Right lung (tissue), 5 donors: Measurements from ENCODE around the gene RIBC2. TPM values are rescaled to one million over a fixed set of nuclear protein-coding genes. Genes with fewer than 3 reads are reported as not detected.
"Not testable (repeated sequence)": the region's sequence is repeated elsewhere in the genome, so short reads cannot be mapped to it uniquely, and the experiment has no call there.

Experiments
- DNase-seq, 2 donors: peaks; one replicate each; pipeline ENCODE4 v3.0.0-alpha.2; 2013
- polyA plus RNA-seq, 5 donors: library from polyadenylated mRNA; unstranded; fragments of 120-200 nt; gene quantifications; one replicate each; pipeline versions ENCODE4 v1.2.1 to v1.2.3, GENCODE V29; 2013; ENCODE audit warnings: inconsistent platforms in 1 of 5, low replicate concordance in 1 of 5; ENCODE audit not compliant: insufficient read length in 5 of 5, insufficient read depth in 1 of 5

RIBC2 gene
- polyA plus RNA-seq, 5 donors = 8.7 to 11.9 (median 10.5) TPM

DNA sequence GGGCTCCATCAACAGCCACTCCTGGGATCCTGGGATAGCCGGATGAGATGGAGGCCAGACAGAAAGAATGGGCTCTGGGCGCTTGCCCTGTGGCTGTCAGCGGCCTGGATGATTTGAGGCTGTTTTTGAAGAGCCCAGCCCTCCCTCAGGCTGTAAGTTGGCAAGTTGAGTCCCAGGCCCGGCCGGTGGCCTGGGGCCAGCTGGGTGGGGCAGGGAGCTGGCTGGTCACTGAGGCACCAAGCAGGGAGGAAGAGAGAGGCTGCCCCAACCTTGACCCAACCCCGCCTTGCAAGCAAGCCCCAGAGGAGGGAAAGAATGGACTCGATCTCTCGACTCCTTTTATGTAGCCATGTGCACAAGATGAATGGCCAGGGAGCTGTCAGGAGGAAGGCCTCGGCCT is 34.9 kb downstream of the RIBC2 start:
- peak; percentile 47 to 56 for DNase-seq

DNA sequence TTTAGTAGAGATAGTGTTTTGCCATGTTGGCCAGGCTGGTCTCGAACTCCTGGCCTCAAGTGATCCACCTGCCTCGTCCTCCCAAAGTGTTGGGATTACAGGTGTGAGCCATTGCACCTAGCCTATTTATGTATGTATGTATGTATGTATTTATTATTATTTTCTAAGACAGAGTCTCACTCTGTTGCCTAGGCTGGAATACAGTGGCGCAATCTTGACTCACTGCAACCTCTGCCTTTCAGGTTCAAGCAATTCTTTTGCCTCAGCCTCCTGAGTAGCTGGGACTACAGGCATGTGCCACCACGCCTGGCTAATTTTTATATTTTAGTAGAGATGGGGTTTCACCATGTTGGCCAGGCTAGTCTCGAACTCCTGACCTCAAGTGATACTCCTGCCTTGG is 35.9 kb downstream of the RIBC2 start:
- DNase-seq = not testable (repeated sequence)

DNA sequence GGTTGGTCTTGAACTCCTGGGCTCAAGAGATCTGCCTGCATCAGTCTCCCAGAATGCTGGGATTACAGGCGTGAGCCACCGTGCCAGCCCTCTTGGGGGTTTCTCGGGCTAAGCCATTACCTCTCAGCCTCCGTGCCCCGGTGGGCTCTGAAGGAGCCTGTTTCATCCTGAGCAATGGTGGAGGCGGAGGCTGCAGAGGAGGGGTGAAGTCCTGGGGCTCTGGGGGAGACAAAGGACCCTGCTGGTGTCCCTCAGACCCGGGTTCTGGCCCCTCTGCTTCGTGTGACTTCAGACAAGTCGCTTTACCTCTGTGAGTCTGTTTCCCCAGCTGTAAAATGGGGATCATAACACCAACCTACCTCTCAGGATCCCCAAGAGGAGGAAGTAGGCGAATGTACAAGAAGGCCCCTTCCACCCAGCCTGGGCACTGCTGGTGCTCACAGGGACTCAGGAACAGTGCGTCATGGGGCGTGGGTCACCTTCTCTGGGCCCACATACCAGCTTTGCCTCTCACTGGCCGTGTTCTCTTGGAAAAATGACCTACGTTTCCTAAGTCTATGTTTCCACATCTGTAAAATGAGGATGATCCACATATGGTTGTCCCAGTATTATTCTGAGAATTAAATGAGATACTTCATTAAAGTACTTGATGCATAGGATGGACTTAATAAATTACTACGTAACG is 36.8 kb downstream of the RIBC2 start:
- DNase-seq = no peak

DNA sequence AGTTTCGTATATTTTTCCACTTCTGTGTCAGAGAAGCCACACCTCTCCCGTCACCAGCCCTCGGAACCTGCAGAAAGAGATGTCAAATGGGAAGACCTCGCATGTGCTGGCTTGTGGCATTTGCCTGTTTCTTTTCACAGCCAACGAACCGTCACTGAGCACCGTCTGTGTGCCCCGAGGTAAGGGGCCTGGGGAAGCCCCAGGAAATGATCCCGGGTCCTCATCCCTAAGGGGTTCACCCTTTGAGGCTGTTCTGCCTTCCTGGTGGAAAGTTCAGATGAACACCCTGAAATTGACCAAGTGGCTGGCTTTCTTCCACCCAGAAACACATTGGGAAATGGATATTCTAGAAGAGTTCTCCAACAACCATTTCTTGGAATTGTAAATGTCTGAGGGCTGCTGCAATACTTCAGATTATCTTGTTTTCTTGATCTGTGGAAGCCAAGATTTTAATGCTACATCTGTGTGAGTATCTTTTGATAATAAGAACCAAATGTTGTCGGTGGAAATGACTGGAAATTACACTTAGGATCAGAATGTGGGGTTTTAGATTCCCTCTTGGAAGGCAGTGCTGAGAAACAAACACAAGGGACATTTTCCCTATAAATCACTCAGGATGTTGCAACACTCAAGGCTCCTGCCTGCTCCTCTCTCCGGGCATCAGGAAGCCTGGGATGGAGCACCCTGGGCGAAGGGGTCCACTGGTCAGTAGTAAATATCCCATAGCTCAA is 37.6 kb downstream of the RIBC2 start:
- peak; percentile 80 to 84 for DNase-seq

DNA sequence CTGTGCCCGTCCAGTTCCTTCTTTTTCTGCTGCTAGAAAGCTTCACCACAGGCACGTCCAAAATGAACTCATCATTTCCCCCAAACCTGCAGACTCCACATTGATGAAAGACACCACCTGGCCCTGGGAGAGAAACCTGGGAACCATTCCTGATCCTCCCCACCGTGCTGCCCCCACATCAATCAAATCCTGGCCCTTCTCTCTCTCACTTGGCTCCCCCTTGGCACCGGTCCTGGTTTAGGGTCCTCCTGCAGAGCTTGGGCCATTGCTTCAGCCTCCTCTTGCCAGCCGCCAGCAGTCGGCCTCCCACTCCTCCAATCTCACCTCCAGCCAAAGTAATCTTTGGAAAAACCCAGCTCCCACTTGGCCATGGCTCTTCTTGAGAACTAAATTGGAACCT is 38.5 kb downstream of the RIBC2 start:
- no peak for DNase-seq

DNA sequence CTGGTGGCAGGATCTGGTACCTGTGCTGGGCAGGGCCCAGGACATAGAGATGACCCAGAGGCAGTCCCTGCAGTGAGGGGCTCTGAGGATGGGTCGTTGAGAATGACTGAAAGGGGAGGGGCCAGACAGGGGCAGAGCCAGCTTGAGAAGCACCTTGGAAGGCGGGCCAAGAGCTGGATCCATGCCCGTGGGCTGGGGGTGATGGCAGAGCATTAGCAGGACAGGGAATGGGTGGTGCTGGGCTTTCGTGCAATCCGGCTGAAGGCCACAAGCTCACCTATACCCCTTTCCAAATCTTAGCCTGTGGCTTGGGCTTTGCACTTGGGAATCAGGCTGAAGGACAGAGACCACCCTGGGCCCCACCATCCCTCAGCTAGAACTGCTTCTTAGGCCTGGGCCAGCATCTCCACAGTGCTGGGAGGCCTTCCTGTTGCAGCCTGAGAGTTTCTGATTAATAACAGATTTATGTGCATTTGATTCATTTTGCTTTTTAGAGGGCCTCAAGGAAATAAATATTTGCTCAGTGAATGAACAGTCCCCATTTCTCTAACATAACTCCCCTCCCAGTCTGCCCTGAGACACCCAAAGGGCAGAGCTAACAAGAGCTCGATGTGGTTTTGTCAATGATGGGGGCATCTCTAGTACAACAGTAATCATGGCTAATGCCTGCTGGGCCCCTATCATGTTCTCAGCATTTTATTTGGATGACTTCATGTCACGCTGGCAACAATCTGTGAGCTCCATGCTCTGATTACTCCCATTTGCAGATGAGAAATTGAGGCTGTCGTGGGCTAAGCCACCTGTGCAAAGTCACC is 39.3 kb downstream of the RIBC2 start:
- DNase-seq = no peak

DNA sequence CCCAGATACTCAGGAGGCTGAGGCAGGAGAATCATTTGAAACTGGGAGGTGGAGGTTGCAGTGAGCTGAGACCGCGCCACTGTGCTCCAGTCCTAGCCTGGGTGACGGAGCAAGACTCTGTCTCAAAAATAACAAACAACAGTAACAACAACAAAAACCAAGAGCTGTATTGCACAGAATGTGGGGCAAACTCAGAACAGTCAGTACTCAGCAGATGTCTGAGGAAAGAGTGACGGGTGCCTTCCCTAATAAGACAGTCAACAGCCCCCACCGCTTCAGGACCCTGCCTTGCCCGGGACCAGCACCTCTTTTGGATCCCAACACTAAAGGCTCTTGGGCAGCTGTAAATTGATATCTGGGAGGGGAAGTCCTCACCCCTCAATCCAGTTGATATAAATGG is 40.3 kb downstream of the RIBC2 start:
- DNase-seq = no peak

DNA sequence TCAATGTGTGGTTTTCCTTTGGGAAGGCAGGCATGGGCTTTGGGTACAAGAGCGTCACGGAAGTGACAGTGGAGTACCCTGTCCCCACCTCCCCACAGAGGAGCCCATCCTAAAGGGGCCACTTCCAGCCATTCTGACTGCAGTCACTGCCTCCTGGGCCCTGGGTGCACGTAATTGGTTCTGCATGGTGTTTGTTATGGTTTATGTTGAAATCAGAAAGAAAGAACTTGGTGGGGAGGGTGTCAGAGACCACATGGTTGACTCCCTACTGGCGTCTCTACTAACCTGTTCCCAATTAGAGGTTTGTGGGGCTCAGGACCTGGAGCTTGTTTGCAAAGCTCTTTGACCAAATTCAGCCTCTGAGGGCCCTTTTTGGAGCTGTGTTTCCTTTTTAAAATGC is 40.8 kb downstream of the RIBC2 start:
- DNase-seq = no peak

DNA sequence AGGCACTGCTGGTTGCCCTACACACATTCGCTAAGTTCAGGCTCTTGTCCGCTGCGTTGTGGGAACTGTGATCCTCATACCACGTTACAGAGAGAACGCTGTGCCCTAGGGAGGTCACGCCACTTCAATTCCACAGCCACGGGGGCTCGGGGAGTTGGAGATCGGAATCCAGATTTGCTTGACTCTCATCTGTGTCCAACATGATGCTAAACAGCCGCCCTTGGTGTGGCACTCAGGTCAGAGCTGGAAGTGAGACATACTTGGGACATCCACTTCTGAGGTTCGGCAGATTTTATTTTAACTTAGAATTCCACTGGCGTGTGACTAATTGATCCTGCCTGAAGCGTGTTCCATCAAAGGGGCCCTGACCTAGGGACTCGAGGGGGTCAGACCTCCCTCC is 41.7 kb downstream of the RIBC2 start:
- no peak for DNase-seq

DNA sequence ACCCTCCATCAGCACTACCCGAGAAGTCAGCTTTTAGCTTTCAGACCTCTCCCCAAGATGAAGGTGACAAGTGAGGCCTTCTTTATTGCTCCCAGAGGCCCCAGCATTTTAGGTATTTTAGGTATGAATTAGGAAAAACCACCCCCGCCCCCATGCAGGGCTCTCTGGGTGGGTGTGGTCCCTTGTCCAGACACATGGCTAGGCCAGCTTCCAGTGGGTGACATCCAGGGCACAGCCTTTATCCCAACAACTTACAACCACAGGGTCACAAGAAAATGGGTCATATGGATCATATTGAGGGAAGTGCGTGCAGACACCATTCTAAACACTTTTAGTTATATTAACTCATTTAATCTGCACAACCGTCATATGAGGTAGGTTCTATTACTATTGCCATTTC is 42.1 kb downstream of the RIBC2 start:
- DNase-seq = no peak

DNA sequence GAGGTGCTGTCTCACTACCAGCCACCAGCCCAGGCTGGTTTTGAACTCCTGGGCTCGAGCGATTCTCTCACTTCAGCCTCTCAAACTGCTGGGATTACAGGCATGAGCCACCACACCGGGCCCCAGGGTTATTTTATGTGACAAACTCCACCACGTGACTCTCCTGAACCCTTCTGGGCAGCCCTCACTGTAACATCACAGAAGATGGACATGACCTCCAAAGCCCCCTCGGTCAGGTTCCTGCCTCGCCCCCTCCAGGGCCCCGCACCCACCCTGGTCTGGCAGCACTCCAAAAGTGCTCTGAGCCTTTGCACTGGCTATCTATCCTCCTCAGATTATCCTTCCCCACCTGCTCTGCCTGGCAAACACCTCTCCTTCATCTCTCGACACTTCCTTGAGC is 43.3 kb downstream of the RIBC2 start:
- DNase-seq = no peak

DNA sequence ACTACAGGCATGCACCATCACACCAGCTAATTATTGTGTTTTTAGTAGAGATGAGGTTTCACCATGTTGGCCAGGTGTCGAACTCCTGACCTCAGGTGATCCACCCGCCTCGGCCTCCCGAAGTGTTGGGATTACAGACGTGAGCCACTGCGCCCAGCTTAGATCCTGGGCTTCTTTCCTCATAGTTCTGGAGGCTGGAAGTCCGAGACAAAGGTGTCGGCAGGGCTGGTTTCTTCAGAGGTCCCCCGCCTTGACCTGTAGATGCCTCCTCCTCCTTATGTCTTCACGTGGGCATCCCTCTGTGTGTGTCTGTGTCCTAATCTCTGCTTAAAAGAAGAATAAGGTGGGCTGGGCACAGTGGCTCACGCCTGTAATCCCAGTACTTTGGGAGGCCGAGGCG is 45.0 kb downstream of the RIBC2 start:
- no peak for DNase-seq

DNA sequence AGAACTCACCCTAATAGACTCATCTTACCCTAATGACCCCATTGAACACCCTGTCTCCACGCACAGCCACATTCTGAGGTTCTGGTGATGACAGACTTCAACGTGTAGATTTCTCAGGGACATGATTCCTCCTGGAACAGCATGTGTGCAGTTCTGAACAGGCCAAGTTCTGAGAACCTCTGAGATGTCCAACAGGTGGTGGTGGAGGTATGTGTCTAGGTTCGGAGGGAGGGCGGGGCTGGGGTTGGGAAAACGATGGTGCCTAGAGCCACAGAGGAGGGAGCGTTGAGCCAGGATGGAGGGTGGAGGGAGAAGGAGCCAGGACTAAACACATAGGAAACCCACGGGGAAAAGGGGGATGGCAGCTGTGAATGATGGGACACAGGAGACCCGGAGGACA is 45.7 kb downstream of the RIBC2 start:
- DNase-seq = no peak

DNA sequence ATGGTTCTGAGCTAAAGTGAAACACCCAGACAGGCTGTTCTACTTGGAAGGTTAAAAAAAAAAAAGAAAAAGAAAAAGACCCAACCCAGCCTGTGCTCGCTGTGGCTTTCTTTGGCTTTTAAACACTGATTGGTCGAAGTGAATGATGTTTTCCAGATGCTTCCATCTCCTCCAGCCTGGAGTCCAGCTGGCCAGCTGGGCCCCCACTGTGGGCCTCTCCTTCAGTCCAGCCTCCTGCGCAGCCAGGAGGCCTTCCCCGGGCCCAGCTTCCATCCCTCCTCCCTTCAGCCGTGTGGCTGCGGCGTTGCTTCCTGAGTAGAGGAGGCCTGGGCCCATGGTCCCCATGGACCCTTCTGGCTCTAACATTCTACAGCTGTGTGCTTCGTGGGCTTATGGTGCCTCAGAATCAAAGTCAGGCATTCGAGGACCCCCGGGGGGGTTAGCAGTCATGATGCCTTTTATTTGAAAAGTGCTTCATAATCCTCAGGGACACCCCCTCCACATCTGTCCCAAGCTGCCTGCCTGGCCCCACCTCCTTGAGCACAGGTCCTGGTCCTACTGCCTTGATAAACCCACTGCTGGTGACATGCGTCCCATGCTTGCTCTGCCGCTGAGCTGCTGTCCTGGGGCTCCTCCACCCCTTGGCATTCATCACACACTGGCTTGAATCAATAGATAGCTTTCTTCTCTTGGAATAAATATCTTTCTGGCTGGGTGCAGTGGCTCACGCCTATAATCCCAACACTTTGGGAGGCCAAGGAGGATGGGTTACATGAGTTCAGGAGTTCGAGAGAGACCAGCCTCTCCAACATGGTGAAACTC is 47.0 kb downstream of the RIBC2 start:
- DNase-seq = peak; percentile 89 to 90

DNA sequence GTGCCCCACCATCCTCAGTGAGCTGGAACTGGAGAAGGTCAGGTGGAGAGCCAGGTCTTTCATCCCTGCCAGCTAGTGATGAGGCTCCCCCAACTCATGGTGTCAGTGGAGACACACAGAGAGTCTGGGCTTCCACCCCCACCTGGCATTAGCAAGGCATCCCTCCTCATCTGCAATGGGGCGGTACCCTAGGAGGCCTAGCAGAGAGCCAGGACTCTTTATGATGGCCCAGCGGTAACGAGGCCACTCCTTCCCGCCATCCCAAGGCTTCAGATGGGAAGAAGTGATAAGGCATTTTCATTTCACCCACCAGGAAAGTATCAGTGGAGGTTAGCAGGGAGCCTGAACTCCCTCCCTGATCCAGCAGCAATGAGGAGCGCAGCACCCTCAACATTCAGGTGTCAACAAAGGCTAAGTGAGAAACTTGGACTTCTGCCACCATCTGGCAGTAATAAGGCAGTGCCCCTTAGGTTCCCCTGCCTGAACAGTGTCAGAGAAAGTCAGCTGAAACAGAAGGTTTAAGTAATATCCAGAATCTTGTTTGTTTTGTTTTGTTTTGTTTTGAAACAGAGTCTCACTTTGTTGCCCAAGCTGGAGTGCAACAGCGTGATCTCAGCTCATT is 48.7 kb downstream of the RIBC2 start:
- no peak for DNase-seq

DNA sequence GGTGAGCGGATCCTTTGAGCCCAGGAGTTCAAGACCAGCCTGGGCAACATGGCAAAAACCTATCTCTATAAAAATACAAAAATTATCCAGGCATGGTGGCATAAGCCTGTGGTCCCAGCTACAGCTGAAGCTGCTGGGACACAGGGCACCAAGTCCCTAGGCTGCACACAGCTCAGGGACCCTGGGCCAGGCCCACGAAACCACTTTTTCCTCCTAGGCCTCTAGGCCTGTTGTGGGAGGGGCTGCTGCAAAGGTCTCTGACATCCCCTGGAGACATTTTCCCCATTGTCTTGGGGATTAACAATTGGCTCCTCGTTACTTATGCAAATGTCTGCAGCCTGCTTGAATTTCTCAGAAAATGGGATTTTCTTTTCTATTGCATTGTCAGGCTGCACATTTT is 50.2 kb downstream of the RIBC2 start:
- DNase-seq = not testable (repeated sequence)

DNA sequence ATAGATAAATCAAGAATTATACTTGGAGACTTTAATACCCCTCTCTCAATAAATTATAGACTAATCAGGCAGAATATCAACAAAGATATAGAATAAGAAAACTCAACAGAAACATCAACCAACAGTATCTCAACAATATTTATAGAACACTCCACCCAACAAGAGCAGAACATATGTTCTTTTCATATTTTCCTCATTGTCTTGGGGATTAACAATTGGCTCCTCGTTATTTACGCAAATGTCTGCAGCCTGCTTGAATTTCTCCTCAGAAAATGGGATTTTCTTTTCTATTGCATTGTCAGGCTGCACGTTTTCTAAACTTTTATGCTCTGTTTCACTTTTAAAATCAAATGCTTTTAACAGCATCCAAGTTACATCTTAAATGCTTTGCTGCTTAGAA is 52.1 kb downstream of the RIBC2 start:
- DNase-seq = no peak

DNA sequence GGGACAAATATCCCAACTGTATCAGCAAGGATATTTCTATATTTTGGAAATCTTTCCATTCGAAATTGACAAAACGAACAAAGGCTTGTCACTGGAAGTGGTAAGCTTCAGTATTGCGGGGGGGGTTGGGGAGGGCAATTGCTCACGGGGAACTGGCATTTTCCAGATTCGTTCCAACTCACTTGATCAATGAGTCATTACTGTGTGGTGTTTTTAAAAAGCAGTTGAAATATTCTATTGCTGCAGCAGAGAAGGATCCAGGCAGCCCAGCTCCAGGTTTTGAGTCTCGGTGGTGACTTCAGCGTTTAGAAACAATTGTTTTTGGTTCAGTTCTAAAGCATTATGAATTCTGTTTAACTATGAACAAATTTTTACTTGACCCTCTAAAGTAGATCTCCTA is 55.4 kb downstream of the RIBC2 start:
- no peak for DNase-seq

DNA sequence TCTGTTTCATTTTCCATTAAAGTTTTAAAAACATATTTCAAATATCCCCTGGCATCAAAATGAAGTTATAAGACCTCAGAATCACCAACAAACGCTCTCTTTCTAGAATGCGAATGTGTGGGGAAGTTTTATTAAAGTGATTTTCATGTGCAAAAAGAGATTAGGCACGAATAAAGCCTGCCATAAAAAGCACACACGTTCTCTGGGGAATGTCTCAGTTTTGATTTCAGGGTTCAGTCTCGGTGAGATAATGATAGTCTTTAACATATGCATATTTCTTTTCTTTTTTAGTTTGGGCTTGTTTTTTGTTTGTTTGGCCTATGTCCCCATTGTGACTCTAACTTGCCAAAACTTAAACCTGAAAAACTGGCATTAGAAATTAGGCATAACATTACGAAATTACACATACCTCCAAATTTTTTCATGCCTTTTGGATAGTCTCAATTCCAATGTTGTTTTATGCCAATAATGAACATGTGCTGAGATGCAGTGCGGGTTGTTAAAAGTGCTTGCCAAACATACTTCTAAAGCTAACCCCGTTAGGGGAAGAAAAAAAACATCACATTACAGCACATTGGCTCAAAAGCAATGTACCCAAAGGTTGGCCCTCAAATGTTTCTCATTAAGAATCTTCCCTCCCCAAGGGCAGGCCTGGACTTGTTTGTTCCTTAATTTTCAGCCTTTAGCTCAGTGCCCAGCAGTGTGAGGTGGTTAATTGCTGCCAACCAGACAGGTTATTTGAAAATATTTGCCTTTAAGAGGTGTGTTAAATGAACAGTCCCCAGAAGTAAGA is 56.0 kb downstream of the RIBC2 start:
- no peak for DNase-seq

DNA sequence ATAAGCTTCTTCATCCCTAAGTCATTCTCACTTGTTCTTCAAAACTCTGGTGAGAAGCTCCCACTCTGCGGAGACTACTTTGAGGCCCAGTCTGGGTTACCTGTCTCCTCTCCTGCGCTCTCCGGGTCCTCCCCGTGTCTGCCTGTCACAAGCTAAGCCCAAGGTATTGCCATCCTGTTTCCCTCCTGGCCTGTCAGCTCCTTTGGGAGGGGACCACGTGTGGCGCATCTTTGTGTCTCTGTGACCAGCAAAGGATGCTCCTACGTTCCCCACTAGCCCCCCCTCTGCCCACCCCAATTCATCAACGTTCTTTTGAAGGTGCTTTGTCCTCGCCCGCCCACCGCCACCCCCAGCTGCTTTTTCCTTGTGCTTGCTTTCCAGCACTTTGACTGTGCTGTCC is 57.4 kb downstream of the RIBC2 start:
- DNase-seq = no peak

DNA sequence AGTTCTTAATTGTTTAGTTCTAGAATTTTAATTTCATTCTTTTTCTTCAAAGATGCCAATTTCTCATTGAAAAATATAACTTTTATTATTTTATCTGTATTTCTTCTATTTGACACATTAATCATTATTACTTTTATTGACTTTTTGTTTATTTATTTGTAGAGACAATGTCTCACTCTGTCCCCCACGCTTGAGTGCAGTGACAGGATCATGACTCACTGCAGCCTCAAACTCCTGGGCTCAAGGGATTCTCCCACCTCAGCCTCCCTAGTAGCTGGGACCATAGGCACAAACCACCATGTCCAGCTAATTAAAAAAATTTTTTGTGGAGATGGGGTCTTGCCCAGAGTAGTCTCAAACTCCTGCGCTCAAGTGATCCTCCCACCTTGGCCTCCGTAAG is 58.9 kb downstream of the RIBC2 start:
- no peak for DNase-seq
